Sigmoid colon (tissue), 7 donors: Measurements from ENCODE around the gene PHF20. TPM values are rescaled to one million over a fixed set of nuclear protein-coding genes. Genes with fewer than 3 reads are reported as not detected.

Source experiments
- DNase-seq: peaks from one replicate; pipeline ENCODE4 v3.0.0-alpha.2; 2019
- H3K27ac ChIP-seq, 4 donors: fragments of 200-600 bp; sonication (generic); one replicate each; pipeline ENCODE4 v1.5.1; 2016 to 2019; ENCODE audit warnings: mild to moderate bottlenecking in 1 of 4
- H3K27me3 ChIP-seq, 3 donors: fragments of 200-600 bp; sonication (generic); one replicate each; pipeline ENCODE4 v1.5.1; 2019; ENCODE audit warnings: mild to moderate bottlenecking in 1 of 3
- H3K36me3 ChIP-seq, 4 donors: fragments of 200-600 bp; sonication (generic); one replicate each; pipeline ENCODE4 v1.5.1; 2016 to 2019
- H3K4me1 ChIP-seq, 4 donors: fragments of 200-600 bp; sonication (generic); one replicate each; pipeline ENCODE4 v1.5.1; 2017 to 2019
- H3K4me3 ChIP-seq, 4 donors: fragments of 200-600 bp; sonication (generic); one replicate each; pipeline ENCODE4 v1.5.1; 2017 to 2019; ENCODE audit warnings: mild to moderate bottlenecking in 2 of 4, moderate library complexity in 1 of 4
- H3K9me3 ChIP-seq, 4 donors: fragments of 200-600 bp in 3 of 4; sonication (generic) in 3 of 4; one replicate each; pipeline versions ENCODE4 v1.5.1 to v1.6.1; 2013 to 2019
- CTCF ChIP-seq, 4 experiments: fragments of 450-650 bp in 3 of 4; fragments of 200-600 bp in 1 of 4; IDR thresholded peaks; one replicate each; pipeline ENCODE4 v1.5.1; 2016 to 2019; ENCODE audit warnings: antibody characterized with exemption in 4 of 4, mild to moderate bottlenecking in 3 of 4, moderate library complexity in 2 of 4
- EP300 ChIP-seq, 4 donors: sonication (generic); formaldehyde crosslinking; IDR thresholded peaks; one replicate each; pipeline ENCODE4 v1.6.1; 2017; ENCODE audit warnings: antibody characterized with exemption in 4 of 4
- POLR2A ChIP-seq, 2 donors: fragments of 450-650 bp; IDR thresholded peaks; one replicate each; pipeline ENCODE4 v1.6.1; 2016; ENCODE audit warnings: antibody characterized with exemption in 2 of 2, mild to moderate bottlenecking in 2 of 2, moderate library complexity in 2 of 2
- POLR2AphosphoS5 ChIP-seq, 4 donors: sonication (generic); formaldehyde crosslinking; IDR thresholded peaks; one replicate each; pipeline ENCODE4 v1.6.1; 2017; ENCODE audit warnings: antibody characterized with exemption in 4 of 4
- WGBS, 2 donors: extraction: QIAGEN DNeasy Blood & Tissue Kit; methylation state at CpG; one replicate each; pipeline ENCODE4 v1.1.7; 2013; 5-methylcytosine and 5-hydroxymethylcytosine counted together
- intact Hi-C: fragments of 100-400 bp; cut with DNase I; formaldehyde crosslinking; loops from one replicate; pipeline ENCODE4 v1.15.1; 2023
- polyA plus RNA-seq, 3 donors: library from polyadenylated mRNA; stranded (reverse); fragments of 200-250 nt; gene quantifications; one replicate each; pipeline ENCODE4 v1.2.3, GENCODE V29; 2013
- total RNA-seq, 4 donors: library from RNA; depleted of rRNA; stranded (reverse); fragments of >200 nt; gene quantifications; one replicate each; pipeline ENCODE4 v1.1.0, GENCODE V29; 2016
- donor health status: healthy with polysubstance abuse.
- donor health status: Bipolar disorder and iron deficiency.
- donor health status: healthy.

Gene PHF20
- total and polyA plus RNA-seq, 7 donors, result 10.8 to 49.7 (median 41.0) TPM

DNA sequence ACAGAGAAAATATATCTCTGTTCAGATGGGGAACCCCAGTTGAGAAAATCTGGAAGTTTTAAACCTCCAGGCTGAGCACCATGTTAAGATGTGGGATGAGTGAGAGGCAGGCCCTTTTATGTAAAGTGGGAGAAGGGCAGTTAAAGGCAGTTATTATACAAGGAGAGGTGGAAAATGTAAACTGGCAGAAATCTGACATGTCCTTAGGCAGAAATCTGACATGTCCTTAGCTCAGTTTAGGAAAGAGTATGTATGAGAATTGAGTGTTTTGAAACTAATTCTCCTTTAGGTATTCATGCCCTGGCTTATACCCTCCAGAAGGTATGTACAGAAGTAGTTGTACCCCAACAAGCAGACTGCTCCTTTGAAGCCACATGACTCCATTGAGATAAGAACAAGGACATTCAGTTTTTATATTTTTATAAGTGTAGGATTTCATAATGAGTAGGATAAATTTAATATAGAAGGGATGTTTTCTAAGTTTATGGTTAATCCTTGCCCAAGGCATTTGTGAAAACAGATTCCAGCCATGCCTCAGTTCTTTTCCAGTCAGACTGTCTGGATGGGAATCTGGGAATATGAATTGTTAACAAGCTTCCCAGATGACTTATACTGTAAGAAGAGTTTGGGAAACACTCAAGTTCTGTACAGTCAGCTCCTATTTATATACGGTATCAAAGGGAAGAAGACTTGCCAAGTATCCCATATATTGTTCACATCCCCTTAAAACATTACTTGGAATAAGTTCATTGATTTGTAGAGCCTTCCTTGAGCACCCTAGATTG, 94.8 kb downstream of the PHF20 start:
- H3K4me3 ChIP-seq, result no peak overlapping the region
- no peaks in the 10 kb centered on the region for H3K9me3 ChIP-seq
- H3K36me3 ChIP-seq, result peaks cover 0 to 7% (median 0%) of the 10 kb centered on the region in 4 donors
- peaks cover 0 to 17% (median 6%) of the 10 kb centered on the region in 4 donors for H3K4me1 ChIP-seq
- DNase-seq, result no peak
- H3K27me3 ChIP-seq, result no peaks in the 10 kb centered on the region
- H3K27ac ChIP-seq, result no peak overlapping the region
- TF ChIP-seq POLR2AphosphoS5 (IDR thresholded peaks at IDR 0.05), result no peak
- no peak for TF ChIP-seq POLR2A (IDR thresholded peaks at IDR 0.05)
- TF ChIP-seq CTCF (IDR thresholded peaks at IDR 0.05), result no peak
- intact Hi-C loops, result no loop called here
- 79 to 94% methylated on average over 1 of the region's 1 CpG for WGBS, 2 donors

- Histone ChIP-seq H3K9me3 (no peaks in the 10 kb centered on the region), H3K27me3 (no peaks in the 10 kb centered on the region), H3K4me3 (peak overlapping the region in 2 of 4 donors; percentile 0 to 11), H3K4me1 (peaks cover 0 to 17% (median 9%) of the 10 kb centered on the region in 4 donors), H3K36me3 (peaks cover 0 to 5% (median 0%) of the 10 kb centered on the region in 4 donors), H3K27ac (peak overlapping the region; percentile 42 to 70 (median 59))
- DNase-seq, result no peak
- TF ChIP-seq CTCF (IDR thresholded peaks at IDR 0.05) (no peak), POLR2A (IDR thresholded peaks at IDR 0.05) (no peak), POLR2AphosphoS5 (IDR thresholded peaks at IDR 0.05) (no peak), EP300 (IDR thresholded peaks at IDR 0.05) (no peak)
- intact Hi-C loops, result no loop called here
- 88 to 93% methylated on average over 7 of the region's 7 CpGs for WGBS, 2 donors
Observed at GRCh38 chr20:35870541-35871258, 98.9 kb downstream of the PHF20 start.

GRCh38 chr20:35871259-35871771, 99.5 kb downstream of the PHF20 start:
- Histone ChIP-seq H3K27ac (peak overlapping the region; percentile 42 to 70 (median 59)), H3K27me3 (no peaks in the 10 kb centered on the region), H3K4me1 (peaks cover 0 to 13% (median 9%) of the 10 kb centered on the region in 4 donors), H3K4me3 (peak overlapping the region in 3 of 4 donors; percentile 0 to 11 (median 10)), H3K36me3 (peaks cover 0 to 5% (median 0%) of the 10 kb centered on the region in 4 donors), H3K9me3 (no peaks in the 10 kb centered on the region)
- intact Hi-C loops, result no loop called here
- DNase-seq, result peak; percentile 75
- TF ChIP-seq POLR2A (IDR thresholded peaks at IDR 0.05) (no peak), POLR2AphosphoS5 (IDR thresholded peaks at IDR 0.05) (no peak), EP300 (IDR thresholded peaks at IDR 0.05) (no peak), CTCF (IDR thresholded peaks at IDR 0.05) (no peak)
- 51 to 59% methylated on average over 5 of the region's 5 CpGs for WGBS, 2 donors

GRCh38 chr20:35876033-35876320, 104.2 kb downstream of the PHF20 start:
- no peak overlapping the region for H3K4me3 ChIP-seq
- WGBS, 2 donors, result 91 to 94% methylated on average over 3 of the region's 3 CpGs
- DNase-seq, result no peak
- intact Hi-C loops, result no loop called here
- H3K9me3 ChIP-seq, result no peaks in the 10 kb centered on the region
- H3K4me1 ChIP-seq, result peaks cover 0 to 12% (median under 1%) of the 10 kb centered on the region in 4 donors
- TF ChIP-seq EP300 (IDR thresholded peaks at IDR 0.05) (no peak), POLR2AphosphoS5 (IDR thresholded peaks at IDR 0.05) (no peak), CTCF (IDR thresholded peaks at IDR 0.05) (no peak), POLR2A (IDR thresholded peaks at IDR 0.05) (no peak)
- no peaks in the 10 kb centered on the region for H3K27me3 ChIP-seq
- H3K36me3 ChIP-seq, result peaks cover 0 to 12% (median 1%) of the 10 kb centered on the region in 4 donors
- no peak overlapping the region for H3K27ac ChIP-seq
